Smooth muscle cell of bladder (primary cell): ENCODE data around the gene MYO1F. TPM values are rescaled to one million over a fixed set of nuclear protein-coding genes. Genes with fewer than 3 reads are reported as not detected.

ENCODE experiments used
- total RNA-seq: library from RNA; depleted of rRNA; stranded (reverse); fragments of >200 nt; gene quantifications from 2 replicates; pipeline ENCODE4 v1.2.3, GENCODE V29; 2014

The MYO1F gene
- total RNA-seq, result 0.14 and 0.37 TPM in 2 replicates

GRCh38 chr19:8577247-8577646, at the start of gene MYO1F:
Gene MYO1F, minus strand, starts transcription at chr19:8577442. Its CDS starts 133 bp downstream, at chr19:8577309.

GRCh38 chr19:8610041-8610935, 33.0 kb upstream of the MYO1F start, which contains the start of gene ADAMTS10:
Gene ADAMTS10, minus strand, starts transcription at chr19:8610715. Its CDS starts 5,005 bp downstream, at chr19:8605710.

DNA sequence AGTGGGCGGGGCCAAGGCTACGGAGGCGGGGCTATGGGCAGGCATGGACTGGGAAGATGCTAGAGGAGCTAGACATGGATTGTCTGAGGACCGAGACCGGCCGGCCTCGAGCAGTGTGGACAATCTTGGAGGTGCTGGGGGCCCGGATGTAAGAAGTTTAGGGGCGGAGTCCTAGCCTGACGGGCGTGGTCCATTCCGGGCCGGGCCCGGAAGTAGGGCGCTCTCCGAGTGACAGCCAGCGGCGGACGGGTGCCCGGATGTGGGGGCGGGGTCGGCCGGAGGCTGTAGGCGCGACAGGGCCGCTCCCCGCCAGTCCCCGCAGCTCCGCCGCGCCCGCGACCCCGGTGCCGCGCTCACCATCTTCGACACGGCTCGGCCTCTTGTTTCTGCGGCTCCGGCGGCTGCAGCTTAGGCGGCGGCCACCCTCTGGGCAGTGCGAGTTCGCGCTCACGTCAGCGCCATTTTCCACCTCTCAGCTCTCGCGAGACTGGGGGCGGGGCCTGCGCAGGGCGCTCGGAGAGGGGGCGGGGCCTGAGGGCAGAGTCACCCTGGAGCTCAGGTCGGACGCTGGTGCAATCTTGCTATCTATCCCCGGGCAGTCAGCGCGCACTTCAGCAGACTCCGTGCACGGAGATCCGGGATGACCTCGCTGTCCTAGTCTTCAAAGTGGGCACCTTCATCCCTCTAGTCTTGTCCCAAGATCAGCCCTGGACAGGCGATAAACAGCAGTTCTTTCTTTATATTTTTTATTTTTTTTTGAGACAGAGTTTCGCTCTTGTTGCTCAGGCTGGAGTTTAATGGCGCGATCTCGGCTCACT, 63.3 kb downstream of the MYO1F start, which contains the start of gene ZNF414:
TSS of gene ZNF414 (minus strand) at position 481 of the 818 bp plus-strand sequence. CDS start at position 360, 121 bp downstream.

Other genes starting within 250 kb of the MYO1F start
- 0.18 and 0.43 TPM in 2 replicates for gene KANK3, start 234.2 kb downstream of the MYO1F start, total RNA-seq
- gene ANGPTL4, start 213.3 kb downstream of the MYO1F start, total RNA-seq, result 1.1 and 7.9 TPM in 2 replicates
- 43.0 and 47.0 TPM in 2 replicates for gene RAB11B, start 187.1 kb downstream of the MYO1F start, total RNA-seq
- gene MARCHF2, start 164.1 kb downstream of the MYO1F start, total RNA-seq, result 51.6 and 79.5 TPM in 2 replicates
- 35.3 and 39.4 TPM in 2 replicates for gene HNRNPM, start 132.5 kb downstream of the MYO1F start, total RNA-seq
- gene PRAM1, start 74.8 kb downstream of the MYO1F start, total RNA-seq, result not detected in 2 replicates
- 2.8 and 4.4 TPM in 2 replicates for gene ZNF414, start 63.3 kb downstream of the MYO1F start, total RNA-seq
- 6.3 and 10.2 TPM in 2 replicates for gene ADAMTS10, start 33.3 kb upstream of the MYO1F start, total RNA-seq
- not detected in 2 replicates for gene NFILZ, start 53.2 kb upstream of the MYO1F start, total RNA-seq
- gene ACTL9, start 121.4 kb upstream of the MYO1F start, total RNA-seq, result not detected in 2 replicates
- gene OR2Z1, start 144.2 kb upstream of the MYO1F start, total RNA-seq, result not detected in 2 replicates